NCI-H748 treated with DMSO at 0.1 percent for 48 hours (cell line): ENCODE measurements around the gene MED26.
A peak's percentile ranks its signal among the peaks of the same experiment; 100 is the strongest.
"Not testable (repeated sequence)": the region's sequence is repeated elsewhere in the genome, so short reads cannot be mapped to it uniquely, and the experiment has no call there.

ENCODE experiments used
- DNase-seq: peaks from one replicate; lab custom pipeline; 2025; lab: John Stamatoyannopoulos, UW

MED26 gene

DNA sequence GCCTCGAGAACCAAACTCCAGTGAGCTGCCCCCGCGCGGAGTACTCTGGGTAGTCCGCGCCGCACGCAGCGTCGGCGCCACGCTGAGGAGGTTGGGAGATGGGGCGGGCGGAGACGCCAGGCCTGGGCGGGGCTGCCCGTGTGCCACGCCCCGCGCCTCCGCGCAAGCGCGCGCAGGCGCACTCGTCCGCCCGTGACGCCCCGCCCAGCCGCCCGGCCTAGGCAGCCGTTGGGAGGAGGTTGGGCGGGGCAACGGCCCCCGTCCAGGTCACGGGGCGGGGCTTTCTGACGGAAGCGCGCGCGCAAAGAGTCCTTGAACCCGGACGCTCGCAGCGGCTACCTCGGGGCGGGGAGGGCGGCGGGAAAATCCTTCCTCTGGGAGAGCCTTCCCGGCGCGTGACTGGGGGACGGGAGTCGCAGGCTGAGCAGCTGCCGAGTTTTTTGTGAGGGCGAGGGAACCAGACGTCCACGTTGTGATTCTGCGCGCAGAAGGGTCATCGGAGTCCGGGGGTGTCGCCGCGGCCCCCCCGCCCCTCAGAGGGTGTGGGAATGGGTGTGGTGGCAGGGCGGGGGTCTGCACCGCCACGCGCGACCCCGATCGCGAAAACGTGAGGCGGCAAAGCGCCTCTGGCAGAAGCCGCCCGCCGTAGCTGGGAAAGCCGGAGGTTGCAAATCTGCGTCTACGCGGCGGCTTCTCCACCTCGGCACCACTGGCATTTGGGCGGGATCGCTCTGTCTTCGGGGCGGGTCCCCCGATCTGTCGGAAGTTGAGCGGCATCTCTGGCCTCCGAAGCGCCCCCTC lies at the start of gene MED26:
MED26 (minus strand) TSS at position 22 of the 801 bp plus-strand sequence. CDS start 261 bp downstream, outside the sequence.
- DNase-seq: peak; percentile 75

DNA sequence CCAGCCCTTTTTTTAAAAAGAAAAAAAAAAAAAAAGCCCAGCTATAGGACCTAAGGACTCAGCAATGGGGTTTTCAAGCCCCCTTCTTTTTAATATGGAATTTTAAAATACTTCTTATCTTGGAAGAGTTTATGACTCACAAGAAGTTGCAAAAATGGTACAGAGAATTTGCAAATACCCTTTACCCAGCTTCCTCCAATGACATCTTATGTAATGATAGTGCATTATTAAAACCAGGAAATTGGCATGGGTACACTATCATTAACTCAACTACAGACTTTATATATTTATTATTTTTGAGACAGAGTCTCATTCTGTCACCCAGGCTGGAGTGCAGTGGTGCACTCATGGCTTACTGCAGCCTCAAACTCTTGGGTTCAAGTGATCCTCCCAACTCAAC lies 49.1 kb upstream of the MED26 start:
- no peak for DNase-seq

DNA sequence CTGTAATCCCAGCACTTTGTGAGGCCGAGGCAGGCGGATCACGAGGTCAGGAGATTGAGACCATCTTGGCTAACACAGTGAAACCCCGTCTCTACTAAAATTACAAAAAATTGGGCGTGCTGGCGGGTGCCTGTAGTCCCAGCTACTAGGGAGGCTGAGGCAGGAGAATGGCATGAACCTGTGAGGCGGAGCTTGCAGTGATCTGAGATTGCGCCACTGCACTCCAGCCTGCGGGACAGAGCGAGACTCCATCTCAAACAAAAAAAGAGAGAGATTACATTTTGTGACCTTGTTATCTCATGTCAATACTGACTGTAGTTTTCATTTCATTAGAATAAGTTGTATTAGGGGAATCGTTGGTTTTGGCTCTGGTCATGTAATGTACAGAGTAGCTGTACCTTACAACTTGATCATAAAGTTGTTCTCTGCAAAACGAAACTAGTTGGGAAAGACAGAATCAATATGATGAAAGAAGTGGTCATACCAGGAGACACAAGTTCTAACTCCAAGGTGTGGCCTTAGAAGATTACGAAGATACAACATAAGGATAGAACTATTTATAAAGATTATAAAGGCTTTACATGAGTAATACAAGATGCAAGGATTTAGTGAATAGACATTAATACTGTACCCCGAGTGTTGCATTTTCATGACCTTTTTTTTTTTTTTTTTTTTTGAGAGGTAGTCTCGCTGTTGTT lies 48.2 kb upstream of the MED26 start:
- DNase-seq: no peak

GRCh38 chr19:16673839-16674238 lies 45.8 kb upstream of the MED26 start:
- DNase-seq: not testable (repeated sequence)

DNA sequence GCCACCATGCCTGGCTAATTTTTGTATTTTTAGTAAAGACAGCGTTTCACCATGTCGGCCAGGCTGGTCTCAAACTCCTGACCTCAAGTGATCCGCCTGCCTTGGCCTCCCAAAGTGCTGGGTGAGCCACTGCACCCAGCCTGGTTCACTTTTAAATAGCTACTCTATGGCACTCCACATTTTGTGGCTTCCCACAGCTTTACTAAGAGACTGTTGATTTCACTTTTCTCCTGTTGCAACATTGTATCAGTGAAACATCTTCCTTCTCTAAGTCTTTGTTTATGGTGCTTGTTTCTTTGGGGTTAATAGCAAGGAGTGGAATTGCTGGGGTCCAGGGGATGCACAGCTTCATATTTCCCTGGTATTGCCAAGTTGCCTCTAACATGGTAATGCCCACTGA lies 45.2 kb upstream of the MED26 start:
- no peak for DNase-seq

GRCh38 chr19:16671652-16672274 lies 43.8 kb upstream of the MED26 start:
- DNase-seq: no peak

DNA sequence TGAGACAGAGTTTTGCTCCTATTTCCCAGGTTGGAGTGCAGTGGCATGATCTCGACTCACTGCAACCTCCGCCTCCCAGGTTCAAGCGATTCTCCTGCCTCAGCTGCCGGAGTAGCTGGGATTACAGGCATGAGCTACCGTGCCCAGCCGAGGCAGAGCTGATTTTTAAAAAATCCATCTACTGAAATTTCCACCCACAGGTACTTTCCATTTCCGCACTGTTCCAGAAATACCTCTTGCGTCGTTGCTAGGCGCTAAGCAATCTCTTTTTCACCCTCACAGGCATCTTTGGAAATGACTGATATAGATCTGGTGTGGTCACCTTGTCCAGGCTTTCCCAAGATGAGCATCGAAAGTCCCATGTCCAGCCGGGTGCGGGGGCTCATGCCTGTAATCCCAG lies 42.3 kb upstream of the MED26 start:
- no peak for DNase-seq

- not testable (repeated sequence) for DNase-seq
Observed at GRCh38 chr19:16668702-16669101, 40.7 kb upstream of the MED26 start.

DNA sequence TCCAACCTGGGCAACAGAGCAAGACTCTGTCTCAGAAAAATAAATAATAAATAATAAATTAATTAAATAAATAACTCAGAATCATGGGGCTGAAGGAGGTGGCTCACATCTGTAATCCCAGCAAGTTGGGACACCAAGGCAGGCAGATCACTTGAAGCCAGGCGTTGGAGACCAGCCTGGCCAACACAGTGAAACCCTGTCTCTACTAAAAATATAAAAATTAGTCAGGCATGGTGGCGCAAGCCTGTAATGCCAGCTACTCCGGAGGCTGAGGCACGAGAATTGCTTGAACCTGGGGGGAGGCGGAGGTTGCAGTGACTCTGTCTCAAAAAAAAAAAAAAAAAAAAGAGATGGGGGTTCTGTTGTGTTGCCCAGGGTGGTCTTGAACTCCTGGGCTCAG lies 40.2 kb upstream of the MED26 start:
- DNase-seq: no peak

DNA sequence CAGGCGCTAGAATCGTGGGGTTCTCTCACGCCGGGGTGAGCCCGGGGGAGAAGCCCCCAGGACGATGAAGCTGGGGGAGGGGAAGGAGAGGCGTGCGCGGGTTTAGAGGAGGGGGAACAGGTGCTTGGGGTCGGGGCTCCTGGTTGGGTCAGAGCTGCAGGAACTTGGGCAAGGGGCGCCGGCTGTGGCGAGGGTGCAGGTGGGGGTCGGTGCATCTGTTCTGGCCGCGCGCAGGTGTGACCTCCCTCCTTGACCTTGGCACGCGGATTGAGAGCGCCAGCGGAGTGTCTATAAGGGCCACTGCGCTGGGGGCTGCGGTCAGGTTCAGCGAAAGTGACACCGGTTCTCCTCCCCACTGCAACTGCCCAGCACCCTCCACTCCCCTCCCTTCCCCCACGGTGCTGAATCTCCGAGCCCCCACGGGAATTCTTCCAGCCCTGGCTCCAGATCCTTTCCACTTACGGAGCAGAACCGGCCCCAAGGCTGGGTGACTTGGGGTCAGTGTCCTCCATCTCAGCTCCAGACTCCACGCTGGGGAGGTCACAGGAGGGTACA lies 33.6 kb upstream of the MED26 start:
- no peak for DNase-seq

GRCh38 chr19:16660763-16661479 lies 32.9 kb upstream of the MED26 start, which contains the start of gene TMEM38A:
Gene TMEM38A, plus strand, starts transcription at chr19:16661139. Its CDS starts 79 bp downstream, at chr19:16661218.
- DNase-seq: no peak

DNA sequence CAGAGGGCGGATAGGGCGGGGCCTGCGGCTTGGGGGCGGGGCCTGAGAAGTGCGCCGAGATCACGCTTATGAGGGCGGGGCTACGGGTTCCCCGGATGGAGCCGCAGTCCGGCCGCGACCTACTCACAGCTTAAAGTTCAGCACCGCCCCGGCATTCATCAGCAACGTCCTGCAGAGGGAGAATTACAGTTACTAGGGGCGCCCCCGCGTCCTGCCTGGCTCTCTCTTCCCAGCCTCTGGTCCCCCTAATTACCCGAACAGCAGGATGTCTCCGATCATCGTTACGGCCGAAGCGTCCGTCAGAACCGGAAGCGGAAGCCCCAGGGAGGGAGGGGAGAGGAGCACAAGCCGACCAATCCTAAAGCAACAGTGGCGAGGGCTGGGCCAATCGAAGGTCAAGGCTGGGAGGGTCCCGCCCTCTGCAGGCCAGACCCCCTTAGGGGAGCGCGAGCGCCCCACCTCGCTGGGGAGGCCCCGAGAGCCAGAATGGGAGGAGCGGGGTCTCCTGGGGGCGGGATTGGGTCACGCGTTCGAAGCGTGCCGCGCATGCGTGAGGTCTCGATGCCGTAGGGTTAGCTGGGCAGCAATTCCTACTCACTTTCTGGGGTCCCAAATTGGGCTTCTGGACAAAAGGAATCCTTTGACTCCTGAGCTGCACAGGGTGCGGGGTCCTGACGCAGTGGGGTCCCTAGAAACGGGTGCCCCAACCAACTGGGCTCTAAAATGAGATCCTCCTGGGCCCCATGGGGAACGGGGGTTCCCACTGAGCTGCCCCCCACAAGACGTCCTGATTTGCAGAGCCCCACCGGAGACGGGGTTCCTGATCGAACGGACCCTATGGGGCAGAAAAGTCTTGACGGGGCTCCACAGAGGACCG lies 32.1 kb upstream of the MED26 start, which contains the start of gene SMIM7:
SMIM7 (minus strand) TSS at position 313 of the 877 bp plus-strand sequence; CDS start at position 279, 34 bp downstream.
- DNase-seq: peak; percentile 88

GRCh38 chr19:16659464-16659831 lies 31.4 kb upstream of the MED26 start:
- DNase-seq: no peak

- DNase-seq: no peak
Observed at GRCh38 chr19:16657384-16657783, 29.4 kb upstream of the MED26 start.

DNA sequence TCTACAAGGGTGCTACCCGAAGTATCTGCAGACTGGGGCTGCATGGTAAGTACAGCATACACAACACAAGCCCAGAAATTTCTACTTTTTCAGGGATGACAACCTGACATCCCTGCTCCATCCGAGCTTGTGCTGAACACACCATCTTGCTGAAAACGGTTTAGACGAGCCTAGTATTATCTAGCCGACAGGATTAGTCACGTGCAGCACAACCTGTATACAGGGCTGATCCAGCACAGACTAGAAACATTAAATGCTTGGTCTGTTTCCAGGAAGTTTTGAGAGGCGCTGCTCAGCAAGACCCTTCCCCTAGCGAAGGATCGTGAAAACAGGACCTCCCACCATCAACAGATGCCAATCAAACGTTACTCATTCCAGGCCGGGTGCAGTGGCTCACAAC lies 27.7 kb upstream of the MED26 start:
- DNase-seq: no peak

GRCh38 chr19:16654627-16655026 lies 26.6 kb upstream of the MED26 start:
- DNase-seq: no peak

DNA sequence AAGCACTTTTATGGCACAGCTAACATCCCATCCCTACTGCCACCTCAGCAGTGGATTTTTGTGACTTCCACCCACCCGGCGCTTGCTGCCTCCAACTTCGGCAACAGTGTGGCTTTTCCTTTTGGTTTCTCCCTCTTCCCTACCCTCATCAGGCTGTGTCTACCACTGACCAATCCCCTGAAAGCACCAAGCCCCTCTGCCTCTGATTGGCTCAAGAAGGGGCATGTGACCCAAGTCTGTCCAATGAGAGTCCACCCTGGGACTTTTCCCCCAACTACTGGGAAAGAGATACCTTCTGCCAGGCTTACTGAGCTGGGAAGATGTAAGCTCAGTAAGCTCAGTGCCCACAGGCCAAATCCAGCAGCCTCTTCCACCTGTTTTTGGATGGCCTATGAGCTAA lies 26.1 kb upstream of the MED26 start:
- DNase-seq: no peak

- DNase-seq: no peak
Observed at GRCh38 chr19:16652854-16653253, 24.9 kb upstream of the MED26 start.

DNA sequence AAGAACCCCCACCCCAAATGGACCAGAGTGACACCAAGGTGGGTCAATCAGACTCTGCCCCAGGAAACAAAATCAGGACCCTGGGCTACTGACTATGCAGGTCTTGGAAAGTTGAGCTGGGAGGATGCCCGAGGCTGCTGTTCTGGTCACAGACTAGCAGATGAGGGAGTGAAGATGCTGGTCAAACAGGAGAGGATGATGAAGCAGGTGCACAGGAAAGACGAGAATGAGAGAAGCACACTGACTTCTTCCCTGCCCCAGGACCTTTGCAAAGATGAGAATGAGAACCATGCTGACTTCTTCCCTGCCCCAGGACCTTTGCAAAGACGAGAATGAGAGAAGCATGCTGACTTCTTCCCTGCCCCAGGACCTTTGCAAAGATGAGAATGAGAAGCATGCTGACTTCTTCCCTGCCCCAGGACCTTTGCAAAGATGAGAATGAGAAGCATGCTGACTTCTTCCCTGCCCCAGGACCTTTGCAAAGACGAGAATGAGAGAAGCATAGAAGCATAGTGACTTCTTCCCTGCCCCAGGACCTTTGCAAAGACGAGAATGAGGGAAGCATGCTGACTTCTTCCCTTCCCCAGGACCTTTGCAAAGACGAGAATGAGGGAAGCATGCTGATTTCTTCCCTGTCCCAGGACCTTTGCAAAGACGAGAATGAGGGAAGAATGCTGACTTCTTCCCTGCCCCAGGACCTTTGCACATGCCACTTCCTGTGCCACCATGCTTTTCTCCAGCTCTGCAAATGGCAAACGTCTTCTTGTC lies 23.6 kb upstream of the MED26 start:
- not testable (repeated sequence) for DNase-seq

DNA sequence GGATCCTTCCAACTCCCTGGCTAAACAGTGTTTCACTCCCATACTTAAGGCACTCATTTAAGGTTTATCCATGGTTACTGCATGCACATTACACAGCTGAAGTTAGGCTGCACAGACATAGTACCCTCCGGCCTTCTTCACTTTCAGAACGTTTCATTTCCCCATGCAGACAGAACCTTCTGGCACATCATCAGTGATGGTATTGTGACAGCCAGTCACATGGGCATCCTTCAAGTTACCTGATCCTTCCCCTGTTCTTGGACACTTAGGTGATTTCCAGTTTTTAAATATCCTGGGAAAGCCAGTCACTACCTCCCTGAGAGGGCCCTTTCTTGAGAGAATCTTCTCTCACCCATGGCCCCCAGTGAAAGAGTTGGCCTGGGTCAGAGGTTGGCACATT lies 22.8 kb upstream of the MED26 start:
- no peak for DNase-seq
